NCI-H226 (cell line): ENCODE results near the gene IRS2.

Experiments used
- DNase-seq: peaks from one replicate; pipeline ENCODE4 v3.0.0-alpha.2; 2015

IRS2 gene

DNA sequence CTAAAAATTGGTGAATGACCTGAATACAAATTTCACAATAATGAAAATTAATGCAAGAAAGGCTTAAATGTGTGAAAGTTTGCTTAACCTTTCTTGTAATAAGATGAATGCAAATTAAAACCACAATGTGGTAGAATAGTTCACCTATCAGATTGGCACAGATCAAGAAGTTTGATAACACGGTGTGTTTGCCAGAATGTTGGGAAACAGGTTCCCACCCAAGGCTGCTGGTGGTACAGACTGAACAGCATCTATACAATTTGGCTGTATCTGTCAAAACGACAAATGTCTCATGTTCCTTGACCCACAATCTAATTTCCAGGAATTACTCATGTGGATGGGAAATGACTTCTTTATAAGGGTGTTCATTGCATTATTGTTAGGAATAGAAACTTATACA, 8.6 kb upstream of the IRS2 start:
- no peak for DNase-seq

DNA sequence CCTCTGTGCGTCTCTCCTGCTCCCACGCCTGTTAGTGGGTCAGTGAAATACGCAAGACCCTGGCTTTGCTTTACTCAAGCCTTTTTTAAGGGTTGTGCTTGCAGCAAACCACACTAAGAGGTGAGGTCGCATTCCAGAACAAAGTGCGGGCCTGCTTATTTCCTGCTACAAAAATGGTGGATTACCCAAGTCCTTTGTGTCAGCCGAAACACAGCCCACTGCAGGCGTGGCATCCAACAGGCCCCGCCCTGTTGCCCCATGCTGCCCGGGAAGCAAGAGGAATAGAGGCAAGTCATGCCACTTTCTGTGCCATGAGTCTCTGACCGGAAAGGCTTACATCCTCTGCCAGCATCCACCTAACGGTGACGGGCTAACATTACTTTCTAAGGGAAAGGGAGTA, 7.7 kb upstream of the IRS2 start:
- peak; percentile 4 for DNase-seq

DNA sequence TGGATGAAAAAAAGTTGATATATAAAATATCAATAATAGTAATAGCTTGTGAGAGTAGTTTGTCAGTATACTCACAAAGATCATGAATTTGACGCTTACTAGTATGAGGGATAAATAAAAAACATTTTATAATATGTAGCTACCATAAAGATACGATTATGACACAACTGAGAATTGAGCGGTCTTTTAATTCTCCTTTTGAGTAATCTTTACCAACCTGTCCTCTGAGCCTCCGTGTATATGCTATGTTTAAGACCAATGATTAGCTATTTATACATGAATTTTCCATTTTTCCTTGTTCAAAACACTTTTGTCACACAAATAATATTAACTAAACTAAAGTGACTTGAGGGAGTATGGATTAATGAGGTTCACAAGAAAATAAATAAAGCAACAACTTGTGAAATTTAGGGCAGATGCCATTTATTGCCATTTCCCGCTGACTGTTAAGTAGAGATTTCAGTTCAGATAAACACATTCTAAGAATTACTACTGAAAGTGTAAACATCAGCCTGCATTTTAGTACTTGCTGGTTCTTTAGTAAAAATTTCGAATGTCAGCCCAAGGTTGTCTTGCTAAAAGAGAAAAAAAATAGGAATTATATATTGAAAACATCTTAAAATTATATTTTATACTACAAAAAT, 6.2 kb upstream of the IRS2 start:
- DNase-seq = no peak

DNA sequence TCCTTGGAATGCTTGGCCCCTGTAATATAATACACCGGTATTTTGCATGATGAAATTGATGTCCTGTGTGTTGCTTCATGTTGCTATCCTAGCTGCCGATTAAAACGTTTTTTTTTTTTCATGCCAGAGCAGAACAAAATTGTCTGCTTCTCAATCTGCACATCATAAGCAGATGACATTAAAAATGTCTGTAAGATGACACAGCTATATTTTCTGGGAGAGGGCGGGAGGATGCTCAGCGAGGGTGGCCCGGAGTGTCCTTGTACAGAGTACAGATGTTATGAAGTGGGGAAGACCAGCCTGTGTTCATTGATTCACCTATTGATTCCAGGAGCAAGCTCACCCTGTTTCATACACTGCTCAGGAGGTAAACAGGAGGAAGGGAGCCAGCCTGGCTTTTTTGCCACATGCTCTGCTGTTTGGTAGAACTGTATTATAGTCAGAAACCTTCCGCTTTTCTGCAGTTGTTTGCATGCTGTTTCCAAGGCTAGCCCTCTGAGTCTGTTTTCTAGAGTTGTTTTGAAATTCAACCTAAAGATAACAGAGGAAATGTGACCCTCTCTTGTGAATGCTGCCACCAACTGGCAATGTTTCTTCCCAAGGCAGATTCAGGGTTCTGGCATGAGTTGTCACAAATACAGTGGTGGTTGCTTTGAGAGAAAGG, 4.7 kb upstream of the IRS2 start:
- DNase-seq = peak; percentile 6

DNA sequence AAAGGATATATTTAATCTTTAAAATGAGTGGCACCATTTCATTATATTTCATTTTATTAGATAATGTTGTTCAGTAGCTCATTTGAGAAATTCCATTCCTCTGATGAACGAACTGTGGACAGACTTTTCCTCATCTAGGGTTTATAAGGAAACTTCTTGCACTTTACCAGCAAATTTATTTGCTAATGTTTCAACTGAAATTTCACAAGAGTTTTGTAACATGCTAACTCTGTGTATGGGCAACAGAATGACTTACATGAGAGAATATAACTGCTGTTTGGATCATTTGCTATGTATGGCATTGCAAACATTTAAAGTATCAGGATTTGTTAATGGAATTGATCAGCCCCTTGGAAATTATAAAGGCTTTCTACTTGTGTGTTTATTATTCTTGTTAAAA, 3.7 kb upstream of the IRS2 start:
- peak; percentile 6 for DNase-seq

DNA sequence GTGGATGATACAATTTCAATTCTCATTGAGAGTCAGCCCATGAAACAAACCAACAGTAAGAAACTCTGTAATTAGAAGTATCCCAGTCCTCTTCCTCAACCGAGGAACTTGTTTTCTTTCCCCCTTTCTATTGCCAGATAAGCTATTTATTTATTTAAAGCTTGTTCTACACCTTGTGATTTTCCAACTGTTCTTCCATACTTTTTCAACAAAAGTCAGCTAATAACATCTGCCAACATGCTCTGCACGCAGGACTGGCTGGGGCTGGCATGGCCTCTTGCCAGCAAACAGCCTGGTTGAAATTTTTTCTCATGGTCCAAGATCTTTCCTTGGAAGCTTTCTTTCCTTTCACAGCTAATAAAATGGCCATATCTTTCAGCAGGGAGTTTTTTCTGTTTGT, 2.9 kb upstream of the IRS2 start:
- DNase-seq = no peak

DNA sequence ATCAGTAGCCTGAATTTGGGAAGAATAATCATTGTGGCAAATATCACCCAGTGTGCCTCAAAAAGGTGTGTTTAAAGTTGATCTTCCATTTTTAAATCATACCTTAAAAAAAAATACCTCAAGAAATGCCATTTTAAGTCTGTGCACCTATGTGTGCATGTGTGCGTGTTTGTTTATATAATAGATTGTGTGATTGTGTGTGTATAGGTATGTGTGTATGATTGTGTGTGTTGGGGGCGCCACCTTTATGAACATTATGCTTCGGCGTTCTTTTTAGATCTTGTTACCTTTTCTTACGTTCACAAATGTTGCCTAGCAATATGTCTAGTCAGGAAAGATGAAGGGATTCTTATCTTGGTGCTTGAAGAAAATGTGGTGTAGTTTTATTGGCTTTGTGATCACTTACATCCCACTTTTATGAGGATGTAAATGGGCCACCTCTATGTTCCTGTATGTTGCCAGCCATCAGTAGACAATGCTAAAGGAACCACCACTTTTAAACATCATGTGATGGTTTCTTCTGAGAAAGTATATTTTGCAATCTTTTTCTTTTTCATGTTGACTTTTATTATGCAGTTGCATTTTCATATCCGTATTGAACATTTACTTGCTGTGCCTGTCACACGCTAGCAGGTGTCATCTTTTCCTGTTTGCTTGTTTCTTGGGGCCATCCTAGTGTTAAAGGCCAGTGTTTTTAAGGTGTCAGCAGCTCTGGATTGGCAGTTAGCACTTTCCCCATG, 2.2 kb upstream of the IRS2 start:
- DNase-seq = no peak

DNA sequence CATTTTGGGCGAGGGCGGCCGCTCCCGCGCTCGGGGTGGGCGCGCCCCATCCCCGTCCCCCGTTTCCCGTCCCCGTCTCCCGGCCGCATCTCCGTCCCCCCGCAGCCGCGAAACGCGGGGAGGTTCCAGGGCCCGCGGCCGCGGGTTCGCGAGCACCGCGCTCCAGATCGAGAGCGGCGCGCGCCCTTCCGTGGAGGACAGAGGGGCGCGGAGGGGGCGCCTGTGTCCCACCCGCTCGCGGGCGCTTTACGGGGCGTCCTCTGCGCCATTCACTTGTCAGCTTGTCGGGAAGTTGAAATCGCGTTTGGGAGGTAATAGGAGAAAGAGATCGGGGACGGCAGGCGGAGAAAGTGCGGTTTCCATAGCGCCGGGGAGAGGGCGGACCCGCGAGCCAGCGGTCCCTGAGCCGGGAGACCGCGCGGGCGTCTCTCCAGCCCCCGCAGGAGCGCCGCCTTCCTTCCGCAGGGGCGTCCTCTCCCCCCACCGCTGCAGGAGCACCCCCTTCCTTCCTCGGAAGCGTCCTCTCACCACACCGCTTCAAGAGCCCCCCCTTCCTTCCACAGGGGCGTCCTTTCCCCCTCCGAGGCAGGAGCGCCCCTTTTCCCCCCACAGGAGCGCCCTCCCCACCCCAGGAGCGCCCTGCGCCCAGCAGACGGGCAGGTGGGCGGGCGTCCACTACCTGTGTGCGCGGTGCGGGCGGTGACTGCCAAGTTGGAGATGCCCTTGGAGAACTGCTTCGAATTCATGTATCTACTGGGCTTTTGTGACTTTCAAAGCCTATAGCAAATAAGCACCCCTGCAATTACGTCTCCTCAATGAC, 962 bp upstream of the IRS2 start:
- DNase-seq = peak; percentile 44

DNA sequence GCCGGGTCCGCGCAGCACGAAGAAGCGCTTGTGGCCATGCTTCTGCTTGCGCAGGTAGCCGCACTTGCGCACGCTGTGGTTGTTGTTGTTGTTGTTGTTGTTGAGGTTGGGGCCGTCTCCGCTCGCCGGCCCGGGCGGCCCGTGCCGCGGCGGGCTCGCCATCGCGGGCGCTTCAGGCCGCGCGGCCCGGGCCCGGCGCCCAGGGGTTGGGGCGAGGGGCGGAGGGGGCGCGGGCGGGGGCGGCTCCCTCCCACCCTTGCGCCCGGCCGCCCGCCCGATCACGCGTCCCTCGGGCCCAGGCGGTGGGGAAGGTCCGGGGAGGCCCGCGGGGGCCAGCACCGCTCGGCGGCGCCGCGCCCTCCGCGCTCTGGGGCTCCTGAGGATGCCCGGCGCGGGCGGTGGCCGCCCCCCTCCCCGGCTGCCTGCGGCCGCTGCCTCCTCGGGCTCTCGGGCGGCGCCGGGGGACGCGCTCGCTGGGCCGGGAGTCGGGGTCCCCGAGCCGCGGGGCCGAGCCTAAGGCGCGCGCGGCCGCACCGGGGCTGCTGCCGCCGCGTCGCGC, 412 bp downstream of the IRS2 start:
- DNase-seq = no peak

DNA sequence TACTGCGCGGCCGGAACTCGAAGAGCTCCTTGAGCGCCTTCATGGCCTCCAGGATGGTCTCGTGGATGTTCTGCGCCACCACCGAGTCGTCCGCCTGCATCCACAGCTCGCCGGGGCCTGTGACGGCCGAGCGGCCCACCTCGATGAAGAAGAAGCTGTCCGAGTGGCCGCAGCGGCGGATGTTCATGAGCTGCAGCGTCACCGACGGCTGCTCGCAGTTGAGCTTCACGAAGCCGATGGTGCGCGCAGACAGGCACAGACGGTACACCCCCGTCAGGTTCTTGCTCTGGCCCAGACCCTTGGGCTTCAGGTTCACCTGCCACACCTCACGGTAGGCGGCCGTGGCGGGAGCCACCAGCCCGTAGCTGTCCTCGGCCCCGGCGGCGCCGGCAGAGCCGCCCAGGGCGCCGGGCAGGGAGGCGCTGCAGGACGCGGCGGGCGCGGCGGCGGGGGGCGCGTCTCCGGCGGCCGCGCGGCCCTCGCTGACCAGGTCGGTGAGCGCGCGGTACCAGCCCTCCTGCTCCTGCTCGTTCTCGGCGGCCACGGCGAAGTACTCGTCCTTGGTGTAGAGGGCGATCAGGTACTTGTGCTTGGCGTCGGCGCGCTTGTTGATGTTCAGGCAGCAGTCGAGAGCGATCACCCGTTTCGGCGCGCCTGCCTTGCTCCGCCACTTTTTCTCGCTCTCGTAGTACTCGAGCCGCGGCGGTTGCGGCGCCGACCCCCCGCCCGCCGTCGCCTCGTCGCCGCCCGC, 1.1 kb downstream of the IRS2 start:
- peak; percentile 61 for DNase-seq

DNA sequence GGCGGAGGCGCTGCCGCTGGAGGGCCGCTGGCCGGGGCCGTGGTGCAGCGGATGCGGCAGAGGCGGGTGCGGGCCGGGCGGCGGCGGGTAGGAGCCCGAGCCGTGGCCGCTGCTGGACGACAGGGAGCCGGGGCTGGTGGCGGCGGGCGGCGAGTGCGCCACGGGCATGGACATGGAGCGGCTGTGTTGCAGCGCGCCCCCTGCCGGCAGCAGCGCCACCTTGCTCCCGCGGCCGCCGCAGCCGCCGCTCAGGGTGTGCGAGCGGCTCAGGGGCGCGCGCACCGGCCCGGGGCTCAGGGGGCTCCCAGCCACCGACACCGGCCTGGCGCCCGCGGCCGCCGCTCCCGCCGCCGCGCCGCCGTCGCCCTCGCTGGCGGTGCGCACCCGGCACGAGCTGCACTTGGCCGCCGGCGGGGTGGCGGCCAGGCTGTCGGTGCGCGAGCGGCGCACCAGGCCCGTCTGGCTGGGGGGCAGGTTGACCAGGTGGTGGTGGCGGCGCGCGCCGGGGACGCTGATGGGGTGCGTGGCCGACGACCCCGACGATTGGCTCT, 1.7 kb downstream of the IRS2 start:
- DNase-seq = peak; percentile 55

DNA sequence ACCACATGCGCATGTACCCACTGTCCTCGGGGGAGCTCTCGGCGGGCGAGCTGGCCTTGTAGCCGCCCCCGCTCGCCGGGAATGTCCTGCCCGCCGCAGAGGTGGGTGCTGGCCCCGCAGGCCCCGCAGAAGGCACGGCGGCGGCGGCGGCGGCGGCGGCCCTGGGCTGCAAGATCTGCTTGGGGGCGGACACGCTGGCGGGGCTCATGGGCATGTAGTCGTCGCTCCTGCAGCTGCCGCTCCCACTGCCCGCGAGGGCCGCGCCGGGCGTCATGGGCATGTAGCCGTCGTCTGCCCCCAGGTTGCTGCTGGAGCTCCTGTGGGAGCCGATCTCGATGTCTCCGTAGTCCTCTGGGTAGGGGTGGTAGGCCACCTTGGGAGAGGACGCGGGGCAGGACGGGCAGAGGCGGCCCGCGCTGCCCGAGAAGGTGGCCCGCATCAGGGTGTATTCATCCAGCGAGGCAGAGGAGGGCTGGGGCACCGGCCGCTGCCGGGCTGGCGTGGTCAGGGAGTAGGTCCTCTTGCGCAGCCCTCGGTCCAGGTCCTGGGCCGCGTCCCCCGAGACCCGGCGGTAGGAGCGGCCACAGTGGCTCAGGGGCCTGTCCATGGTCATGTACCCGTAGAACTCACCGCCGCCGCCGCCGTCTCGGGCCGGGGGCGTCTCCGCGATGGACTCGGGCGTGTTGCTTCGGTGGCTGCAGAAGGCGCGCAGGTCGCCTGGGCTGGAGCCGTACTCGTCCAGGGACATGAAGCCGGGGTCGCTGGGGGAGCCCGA, 2.4 kb downstream of the IRS2 start:
- DNase-seq = no peak

DNA sequence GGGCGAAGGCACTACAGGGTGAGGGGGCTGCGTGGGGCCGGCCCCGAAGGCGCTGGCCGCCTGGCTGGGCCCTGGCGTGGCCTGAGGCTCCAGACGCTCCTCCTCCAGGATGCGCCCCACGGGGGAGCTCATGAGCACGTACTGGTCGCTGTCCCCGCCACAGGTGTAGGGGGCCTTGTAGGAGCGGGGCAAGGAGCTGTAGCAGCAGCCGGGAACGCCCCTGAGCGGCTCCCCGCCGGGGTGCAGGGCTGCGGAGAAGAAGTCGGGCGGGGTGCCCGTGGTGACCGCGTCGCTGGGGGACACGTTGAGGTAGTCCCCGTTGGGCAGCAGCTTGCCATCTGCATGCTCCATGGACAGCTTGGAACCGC, 3.0 kb downstream of the IRS2 start:
- DNase-seq = no peak

DNA sequence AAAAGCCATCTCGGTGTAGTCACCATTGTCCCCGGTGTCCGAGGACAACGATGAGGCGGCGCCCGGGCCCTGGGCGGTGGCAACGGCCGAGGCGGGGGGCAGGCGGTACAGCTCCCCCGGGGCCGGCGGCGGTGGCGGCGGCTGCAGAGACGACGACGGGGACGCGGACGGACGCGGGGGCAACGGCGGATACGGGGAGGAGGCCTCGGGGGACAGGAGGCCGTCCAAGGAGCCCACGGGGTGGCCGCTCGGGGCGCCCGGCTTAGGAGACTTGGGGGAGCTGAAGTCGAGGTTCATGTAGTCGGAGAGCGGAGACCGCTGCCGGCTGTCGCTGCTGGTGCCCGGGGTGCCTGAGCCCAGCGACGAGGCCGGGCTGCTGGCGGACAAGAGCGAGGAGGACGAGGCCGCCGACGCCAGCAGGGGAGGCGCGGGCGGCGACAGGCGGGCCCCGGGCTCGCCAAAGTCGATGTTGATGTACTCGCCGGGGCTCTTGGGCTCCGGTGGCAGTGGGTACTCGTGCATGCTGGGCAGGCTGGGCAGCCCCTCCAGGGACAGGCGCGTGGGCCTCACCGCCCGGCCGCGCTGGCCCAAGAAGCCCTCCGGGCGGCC, 3.5 kb downstream of the IRS2 start:
- no peak for DNase-seq

DNA sequence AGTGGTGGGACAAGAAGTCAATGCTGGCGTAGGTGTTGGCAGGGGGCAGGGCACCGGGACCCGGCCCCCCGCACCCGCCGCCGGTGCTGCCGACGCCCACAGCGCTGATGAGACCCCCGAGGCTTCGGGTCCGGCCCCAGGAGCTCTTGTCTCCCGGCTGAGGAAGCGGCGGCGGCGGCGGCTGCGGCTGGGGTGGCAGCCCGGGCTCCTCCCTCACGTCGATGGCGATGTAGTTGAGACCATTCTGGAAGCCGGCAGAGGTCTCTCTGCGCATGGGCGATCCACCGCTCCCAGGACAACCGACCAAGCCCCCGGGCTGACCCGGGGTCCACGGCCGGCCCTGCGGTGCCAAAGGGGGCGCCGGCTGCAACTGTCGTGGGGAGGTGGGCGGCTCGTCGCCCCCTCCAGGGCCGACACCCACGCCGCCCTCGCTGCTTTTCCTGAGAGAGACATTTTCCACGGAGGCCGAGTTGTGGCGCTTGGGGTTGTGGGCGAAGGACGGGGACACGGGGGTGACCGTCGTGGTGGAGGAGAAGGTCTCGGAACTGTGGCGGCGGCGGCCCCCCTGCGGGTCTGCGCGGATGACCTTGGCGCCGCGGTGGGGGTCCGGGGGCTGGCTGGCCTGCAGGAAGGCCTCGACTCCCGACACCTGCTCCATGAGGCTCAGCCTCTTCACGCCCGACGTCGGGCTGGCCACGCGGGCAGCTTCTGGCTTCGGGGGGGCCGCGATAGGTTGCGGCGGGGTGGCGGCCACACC, 4.1 kb downstream of the IRS2 start:
- DNase-seq = no peak

DNA sequence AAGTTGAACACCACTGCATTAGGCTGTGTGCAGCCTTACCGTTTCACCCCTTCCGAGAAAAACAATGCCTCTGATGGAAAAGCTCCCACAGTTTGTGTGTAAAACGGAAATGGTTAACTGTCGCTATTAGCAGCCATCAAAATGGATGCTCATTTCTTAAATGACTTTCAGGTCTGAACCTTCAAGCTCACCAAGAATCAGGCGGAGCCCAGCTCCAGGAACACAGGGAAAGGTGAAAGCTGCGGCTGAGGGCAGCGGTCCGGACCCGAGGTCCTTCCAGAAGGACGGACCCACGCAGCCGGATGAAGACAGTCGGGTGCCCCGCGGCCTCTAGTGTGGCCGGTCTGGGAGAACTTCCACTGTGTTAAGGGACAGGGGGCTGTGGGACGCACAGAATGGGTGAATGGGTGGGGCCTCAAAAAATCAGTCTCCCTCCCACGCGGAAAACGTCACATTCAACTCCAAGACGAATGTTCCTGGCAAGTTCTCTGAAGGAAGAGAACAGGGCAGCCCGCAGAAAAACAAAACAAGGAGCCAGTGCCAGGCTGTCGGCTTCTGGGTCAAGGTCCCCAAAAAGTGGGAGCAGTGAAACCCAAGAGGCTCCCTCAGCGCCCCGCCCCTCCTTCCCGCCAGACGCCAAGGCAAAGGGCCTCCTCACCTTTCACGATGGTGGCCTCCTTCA, 4.9 kb downstream of the IRS2 start:
- DNase-seq = peak; percentile 2

DNA sequence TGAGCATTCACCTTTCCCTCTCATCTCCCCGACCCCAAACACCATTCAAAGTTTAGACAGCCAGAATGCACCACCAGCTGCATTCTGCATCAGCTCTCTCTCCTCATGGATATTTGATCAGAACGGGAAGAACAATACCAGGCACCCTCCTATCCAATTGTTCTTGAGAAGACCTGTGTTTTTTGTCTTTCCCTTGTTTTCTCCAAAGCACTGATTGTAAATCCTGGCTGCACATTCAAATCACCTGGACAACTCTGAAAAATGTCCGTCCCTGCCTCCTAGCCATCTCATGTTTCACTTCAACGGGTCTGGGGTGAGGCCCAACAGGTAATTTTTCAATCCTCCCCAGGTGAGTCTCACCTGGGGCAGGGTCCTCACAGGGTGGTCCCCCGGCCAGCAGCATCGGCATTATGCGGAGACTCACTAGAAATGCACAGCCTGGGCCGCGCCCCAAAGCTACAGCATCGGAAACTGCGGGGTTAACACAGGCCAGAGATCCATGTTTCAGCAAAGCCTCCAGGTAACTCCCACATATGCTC, 5.5 kb downstream of the IRS2 start:
- DNase-seq = no peak

DNA sequence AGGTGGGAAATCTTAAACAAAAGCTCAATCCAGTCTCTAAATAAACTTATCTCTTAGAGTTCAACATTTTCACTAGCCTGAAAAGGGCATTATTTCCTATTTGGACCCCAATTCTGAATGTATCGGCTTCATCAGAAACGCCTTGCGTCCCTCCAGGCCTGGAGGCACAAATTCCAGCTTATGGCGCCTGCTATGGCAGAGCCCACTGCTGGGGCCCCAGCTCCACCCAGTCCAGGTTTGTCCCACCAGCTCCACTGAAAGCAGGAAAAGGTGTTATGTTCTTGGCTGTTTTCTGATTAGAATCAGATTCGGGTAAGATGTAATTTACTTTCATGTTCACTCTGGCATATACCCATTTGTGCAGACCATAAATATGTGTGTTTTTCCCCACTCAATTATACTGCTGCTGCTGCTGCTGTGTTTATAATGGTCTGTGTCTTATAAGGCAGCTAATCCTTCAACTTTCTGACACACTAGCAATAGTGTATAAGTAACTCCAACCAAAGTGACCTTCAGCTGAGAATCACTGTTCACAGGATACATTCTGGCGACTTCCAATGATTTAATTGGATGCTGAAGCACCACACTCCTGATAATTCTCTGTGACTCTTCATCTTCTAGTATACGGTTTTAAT, 6.4 kb downstream of the IRS2 start:
- DNase-seq = no peak

DNA sequence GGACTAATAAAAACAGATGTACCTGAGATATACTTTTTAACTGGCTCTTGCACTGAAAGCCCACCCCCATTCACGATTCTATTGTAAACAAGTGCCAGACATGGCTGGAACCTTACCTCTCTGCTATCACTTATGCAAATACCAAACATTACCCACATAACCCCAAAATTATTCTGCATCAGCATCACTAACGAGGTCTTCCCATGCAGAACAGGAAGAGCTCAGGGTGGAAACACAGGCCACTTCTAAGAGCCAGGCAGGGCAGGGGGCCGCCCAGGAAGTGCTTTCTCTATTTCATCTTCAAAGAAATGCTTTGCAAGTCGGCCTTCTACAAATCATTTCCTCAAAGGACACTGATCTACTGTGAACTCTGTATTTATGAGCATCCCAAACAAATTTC, 7.3 kb downstream of the IRS2 start:
- DNase-seq = no peak
